CD4-positive, alpha-beta T cell treated with Interleukin-17A for 4 hours (primary cell): ENCODE measurements around the gene KNSTRN.
A peak's percentile ranks its signal among the peaks of the same experiment; 100 is the strongest.

Experiments
- DNase-seq: peaks from one replicate; pipeline ENCODE4 v3.0.0-alpha.2; 2020; ENCODE audit warnings: mixed read lengths

KNSTRN gene

GRCh38 chr15:40399370-40399769 is 16.8 kb downstream of the KNSTRN start:
- DNase-seq = no peak

- DNase-seq = peak; percentile 89
Observed at GRCh38 chr15:40405501-40406381, 23.2 kb downstream of the KNSTRN start, which contains the start of gene IVD. Gene IVD, plus strand, starts transcription at chr15:40405795. Its CDS starts 33 bp downstream, at chr15:40405828.

GRCh38 chr15:40407330-40407990 is 24.9 kb downstream of the KNSTRN start:
- no peak for DNase-seq

DNA sequence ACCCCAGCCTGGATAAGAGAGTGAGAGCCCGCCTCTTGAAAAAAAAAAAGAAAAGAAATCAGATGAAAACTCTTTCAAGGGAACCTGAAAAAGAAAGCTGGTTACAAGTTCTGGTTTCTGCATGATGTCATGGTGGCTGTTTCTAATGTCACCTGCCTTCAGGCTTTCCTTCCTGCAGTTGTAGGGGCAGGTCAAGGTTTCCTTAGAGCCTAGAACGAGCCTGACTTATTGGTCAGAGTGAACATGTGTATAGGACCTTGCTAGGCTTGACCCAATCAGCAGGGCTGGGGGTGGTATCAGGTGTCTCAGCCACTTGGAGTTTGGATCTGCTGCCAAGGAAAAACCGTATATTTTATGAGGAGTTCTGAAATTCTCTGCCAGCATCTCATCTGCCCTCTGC is 26.8 kb downstream of the KNSTRN start:
- no peak for DNase-seq

DNA sequence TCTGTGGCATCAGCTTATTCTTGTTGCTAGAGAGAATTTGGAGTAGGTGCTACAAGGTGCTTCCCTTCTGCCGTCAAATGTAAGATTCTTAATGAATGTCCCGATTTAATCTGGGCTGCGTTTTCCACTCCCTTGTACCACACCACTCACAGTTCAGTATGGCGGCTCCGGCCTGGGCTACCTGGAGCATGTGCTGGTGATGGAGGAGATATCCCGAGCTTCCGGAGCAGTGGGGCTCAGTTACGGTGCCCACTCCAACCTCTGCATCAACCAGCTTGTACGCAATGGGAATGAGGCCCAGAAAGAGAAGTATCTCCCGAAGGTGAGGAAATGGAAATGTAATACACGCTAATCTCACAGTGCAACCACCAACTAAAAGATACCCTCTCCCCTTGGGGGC is 28.0 kb downstream of the KNSTRN start:
- DNase-seq = no peak

DNA sequence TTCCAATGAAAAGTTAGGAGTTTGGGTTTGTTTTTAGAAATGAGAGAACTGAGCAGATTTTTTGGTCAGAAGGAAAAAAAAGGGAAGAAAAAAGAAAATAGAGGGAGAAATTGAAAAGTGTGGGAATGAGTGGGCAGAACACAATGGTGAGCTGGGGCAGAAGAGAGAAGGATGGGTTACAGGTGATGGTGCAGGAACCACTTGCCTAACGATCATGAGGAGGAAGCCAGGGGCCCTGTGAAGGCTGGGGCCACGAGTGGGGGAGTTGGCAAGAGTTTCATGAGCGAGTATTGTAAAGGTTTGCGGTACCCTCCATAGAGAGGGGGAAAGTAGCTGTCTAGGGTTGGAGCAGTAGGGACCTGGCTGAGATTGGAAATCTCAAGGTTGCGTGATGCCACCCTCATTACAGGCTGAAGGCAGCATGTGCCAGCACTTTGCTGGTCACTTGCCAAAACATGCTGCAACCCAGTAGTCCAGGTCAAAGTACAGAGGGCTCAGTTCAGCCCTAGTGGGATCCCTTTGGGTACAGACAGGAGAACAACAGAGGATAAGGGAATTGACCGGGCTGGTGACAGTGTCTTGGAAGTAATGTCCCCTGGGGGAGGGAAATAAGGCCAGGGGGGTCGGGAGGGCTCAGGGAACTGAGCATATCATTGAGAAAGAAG is 29.7 kb downstream of the KNSTRN start:
- no peak for DNase-seq

GRCh38 chr15:40413036-40413435 is 30.5 kb downstream of the KNSTRN start:
- no peak for DNase-seq

DNA sequence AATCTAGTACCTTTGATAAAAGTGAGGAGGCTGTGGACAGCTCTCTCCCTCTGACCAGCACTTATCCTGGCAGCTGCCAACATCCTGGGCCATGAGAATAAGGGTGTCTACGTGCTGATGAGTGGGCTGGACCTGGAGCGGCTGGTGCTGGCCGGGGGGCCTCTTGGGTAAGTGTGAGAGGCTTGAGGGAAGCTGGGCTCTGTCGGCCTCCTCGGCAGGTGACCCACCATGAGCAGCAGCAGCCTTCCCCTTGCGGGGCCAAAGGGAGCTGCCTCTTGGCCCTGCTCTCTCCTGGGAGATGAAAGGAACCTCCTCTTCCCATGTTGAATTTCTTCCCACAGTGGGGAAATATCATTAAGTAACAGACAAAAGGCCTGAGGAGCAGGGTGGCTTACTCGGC is 32.3 kb downstream of the KNSTRN start:
- DNase-seq = no peak

- DNase-seq = no peak
Observed at GRCh38 chr15:40415226-40415625, 32.7 kb downstream of the KNSTRN start.

- DNase-seq = no peak
Observed at GRCh38 chr15:40416056-40416455, 33.5 kb downstream of the KNSTRN start.

- DNase-seq = no peak
Observed at GRCh38 chr15:40418126-40418525, 35.6 kb downstream of the KNSTRN start.

DNA sequence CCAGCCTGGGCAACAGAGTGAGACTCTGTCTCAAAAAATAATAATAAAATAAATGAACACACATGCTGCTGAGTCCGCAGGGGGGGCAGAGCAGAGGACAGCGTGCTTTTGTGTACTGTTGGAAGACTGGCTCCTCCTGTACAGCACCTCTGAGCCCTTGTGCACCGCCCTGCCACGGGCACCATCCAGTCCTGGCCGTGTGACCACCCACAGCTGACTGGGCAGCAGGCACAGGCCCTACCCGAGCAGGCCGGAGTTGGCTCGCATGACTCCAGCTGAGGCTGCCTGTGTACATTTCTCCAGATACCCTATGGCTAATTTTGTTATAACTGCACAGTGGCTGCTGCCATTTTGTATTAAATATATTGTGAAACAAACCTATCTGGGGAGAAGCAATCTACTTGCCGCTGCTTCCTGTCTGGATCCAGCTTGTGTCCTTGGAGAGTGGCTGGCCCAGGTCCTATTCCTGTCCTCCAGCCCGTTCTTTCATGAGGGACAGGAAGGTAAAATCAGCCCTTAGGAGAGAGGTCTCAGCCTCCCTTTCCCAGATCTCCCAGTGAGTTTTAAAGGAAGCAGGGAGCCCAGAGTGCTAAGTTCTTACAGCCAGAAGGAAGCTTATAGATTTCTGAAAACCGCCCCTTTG is 37.7 kb downstream of the KNSTRN start:
- no peak for DNase-seq

GRCh38 chr15:40420793-40421192 is 38.3 kb downstream of the KNSTRN start:
- DNase-seq = no peak

- DNase-seq = peak; percentile 85
Observed at GRCh38 chr15:40421246-40422157, 39.0 kb downstream of the KNSTRN start.

DNA sequence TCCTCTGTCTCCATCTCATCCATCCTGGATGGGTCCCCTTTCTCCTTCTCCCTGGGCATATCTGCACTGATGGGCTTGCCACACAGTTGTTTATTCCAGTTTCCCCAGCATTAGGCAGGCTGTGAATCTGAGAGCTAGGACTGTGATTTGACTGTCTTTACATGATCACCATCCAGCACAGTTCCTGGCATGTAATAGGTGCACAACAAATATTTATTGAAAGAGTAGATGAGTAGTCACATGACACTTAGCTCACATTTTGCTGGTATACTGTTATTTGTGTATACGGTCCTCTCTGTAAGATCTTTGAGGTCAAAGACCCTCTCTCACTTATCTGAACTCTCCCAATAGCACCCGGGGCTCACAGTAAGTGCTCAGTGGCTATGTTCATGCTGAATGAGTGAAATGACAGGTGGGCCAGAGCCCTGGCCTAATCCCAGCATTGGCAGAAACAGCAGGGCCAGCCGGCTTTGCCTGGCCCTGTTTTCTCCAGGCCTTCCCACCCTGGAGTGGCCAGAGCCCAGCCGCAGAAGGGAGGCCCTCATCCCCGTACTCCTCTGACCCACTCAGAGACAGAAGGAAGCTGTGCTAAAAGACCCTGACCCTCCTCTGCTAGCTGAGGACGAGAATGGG is 42.1 kb downstream of the KNSTRN start:
- DNase-seq = no peak

GRCh38 chr15:40425681-40426080 is 43.2 kb downstream of the KNSTRN start:
- no peak for DNase-seq

- DNase-seq = no peak
Observed at GRCh38 chr15:40427188-40427587, 44.7 kb downstream of the KNSTRN start.

DNA sequence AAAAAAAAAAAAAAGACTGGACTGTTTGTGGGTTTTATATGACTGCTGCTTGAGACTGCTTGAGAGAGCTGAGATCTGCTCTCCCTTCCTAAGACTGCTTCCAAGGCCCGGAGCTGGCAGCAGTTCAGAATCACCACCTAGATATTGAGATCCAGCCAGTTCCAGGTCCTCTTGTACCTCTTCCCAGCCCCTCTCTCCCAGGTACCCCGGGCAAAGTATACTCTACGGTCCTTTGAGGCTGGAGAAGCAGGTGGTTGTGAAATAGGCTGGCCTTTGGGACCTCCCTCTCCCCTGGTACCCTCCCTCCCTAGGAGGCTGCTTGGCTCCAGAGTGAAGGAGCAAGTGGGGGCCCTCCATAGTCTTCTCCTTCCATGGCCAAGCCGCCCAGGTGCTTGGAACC is 45.7 kb downstream of the KNSTRN start:
- no peak for DNase-seq

DNA sequence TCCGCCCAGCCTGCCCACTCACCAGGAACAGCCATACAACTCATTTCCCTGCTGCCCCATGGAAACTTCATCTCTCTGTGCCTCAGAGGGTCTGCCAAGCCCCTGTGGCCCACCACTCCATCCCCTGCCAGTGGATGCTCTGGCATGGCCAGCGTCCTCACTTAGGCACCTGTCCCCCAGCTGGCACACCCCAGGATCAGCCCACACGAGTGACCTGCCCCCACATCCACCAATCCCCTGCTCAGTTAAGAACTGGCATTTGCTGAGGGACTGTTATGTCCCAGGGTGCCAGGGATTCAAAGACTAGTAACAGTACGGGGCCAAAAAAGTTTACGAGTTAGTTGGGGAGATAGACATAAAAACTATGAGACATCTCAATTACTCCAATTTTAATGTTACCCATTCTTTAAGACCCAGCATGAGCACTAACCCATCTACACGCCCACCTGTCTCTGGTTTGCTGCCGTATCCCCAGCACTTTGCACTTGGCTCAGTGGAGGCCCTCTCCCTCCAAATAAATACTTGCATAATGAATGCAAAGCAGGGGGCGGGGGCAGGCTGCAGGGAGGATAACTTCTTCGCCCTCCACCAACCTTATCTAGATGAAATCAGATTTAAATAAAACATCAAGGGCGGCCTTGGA is 46.7 kb downstream of the KNSTRN start:
- no peak for DNase-seq

DNA sequence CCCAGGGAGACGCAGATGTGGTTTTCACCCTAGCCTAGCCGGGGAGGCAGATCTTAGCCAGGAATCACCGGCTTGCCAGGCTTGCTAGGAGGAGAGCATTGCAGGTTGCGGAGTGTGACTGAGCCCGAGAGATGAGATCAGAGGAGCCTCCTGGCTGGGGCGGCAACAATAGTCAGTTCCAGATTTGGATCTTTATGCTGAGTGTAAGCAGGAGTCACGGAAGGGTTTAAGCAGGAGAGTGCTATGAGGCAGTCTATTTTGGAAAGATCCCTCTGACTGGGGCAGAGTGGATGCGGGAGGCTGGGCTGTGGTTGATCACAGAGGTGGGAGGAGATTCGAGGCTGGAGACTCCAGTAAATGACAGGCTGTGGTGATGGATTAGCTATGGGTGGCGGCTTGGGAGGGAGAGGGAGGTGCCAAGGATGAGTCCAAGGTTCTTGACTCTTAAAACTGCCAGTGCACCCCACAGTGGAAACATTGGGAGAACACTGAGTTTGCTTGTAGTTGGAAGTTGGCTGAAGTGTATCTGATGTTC is 47.8 kb downstream of the KNSTRN start:
- DNase-seq = no peak
